SIG-M5 treated with dmso at 0.1 percent for 504 hours (cell line): Measurements from ENCODE around the gene NUDC.
"Not testable (repeated sequence)": the region's sequence is repeated elsewhere in the genome, so short reads cannot be mapped to it uniquely, and the experiment has no call there.

ENCODE experiments used
- DNase-seq: peaks from one replicate; lab custom pipeline; 2025; ENCODE audit not compliant: unreplicated experiment; lab: John Stamatoyannopoulos, UW

Gene NUDC

DNA sequence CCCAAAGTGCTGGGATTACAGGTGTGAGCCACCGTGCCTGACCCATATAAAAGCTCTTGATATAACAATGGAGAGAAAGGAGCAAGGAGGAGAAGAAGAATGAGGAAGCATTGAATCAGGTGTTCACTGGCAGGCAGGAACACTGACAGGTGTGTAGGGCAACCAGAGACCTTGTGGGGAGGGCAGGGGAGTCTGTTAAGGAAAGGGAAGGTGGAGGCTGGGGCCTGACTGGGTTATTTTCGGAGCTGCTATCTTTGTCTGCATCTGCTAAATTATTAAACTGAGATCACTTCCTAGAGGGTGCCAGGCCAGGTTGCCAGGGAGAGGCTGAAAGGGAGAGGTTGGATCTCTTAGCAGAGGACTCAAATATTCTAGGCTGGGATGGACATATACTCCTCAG is 65.1 kb downstream of the NUDC start:
- DNase-seq, result no peak

DNA sequence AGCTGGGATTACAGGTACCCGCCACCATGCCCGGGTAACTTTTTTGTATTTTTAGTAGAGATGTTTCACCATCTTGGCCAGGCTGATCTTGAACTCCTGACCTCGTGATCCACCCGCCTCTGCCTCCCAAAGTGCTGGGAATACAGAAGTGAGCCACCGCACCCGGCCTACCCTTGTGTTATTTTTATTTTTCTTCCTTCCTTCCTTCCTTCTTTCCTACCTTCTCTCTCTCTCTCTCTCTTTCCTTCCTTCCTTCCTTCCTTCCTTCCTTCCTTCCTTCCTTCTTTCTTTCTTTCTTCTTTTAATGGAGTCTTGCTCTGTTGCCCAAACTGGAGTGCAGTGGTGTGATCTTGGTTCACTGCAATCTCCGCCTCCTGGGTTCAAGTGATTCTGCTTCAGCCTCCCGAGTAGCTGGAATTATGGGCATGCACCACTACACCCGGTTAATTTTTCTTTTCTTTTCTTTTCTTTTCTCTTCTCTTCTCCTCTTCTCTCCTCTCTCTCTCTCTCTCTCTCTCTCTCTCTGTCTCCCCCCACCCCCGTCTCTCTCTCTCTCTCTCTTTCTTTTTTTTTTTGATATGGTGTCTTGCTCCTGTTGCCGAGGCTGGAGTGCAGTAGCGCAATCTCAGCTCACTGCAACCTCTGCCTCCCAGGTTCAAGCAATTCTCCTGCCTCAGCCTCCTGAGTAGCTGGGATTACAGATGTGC is 68.0 kb downstream of the NUDC start:
- DNase-seq, result not testable (repeated sequence)

DNA sequence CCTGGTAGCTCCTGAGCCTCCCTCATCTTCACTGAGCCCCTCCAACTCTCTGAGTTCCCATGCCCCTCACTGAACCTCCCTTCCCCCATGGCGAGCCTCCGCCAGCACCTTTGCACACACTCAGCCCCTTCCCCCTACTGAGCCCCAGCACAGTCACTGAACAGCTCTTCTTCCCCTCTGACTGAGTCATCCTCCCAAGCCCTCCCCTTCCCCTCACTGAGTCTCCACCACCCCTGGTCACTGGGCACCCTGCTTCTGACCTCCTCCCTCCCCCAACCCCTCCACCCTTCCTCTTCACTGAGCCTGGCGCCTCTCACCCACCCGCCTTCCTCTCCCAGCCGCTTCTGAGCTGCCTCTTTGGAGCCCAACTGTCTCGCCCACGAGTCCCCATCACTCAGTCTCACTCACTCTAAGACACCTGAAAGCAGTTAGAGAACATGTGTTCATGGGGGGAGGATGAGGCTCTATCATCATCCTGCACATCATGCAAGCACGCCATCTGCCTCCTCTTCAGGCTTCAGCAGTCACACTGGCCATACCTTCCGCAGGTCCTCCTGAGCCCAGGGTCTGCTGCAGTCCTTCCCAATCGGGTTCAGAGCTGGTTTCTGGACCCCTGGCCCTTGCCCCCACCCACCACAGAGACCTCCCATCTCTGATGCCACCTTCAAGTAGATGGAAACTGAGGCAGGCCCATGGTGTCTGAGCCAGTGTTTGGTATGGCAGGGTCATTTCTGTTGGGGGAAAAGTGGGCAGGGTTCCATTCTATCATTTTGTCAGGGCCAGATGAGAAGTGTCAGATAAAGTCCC is 70.0 kb downstream of the NUDC start:
- no peak for DNase-seq

DNA sequence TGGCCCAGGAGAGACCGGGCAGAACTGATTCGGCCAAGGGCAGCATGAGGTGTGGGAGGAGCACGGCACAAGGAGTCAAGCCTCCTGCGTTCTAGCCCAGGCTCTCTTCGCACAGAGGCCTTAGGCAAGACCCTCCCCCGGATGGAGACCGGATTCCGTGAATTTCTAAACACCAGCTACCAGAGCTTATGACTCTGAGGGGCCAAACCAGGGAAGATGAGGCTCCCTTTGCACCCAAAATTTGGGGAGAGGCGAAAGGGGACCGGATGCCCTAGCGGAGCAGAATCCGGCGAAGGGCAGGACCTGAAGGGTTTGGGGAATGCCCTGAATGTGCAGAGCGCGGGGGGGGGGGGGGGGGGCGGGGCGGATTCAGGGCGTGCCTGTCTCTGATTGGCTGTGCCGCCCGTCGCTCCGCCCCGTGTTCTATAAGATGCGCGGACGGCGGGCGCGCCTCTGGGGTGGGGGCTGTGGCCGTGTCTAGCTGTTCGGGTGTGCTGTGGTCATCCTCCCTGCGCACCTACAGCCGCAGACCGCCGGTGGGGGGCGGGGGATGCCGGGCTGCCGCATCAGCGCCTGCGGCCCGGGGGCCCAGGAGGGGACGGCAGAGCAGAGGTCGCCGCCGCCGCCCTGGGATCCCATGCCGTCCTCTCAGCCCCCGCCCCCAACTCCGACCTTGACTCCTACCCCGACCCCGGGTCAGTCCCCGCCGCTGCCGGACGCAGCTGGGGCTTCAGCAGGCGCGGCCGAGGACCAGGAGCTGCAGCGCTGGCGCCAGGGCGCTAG is 71.9 kb downstream of the NUDC start, which contains the start of gene TRNP1:
Gene TRNP1, plus strand, starts transcription at position 456 of the 783 bp plus-strand sequence. Its CDS starts 95 bp downstream, at position 551.
- peak; percentile 63 for DNase-seq

DNA sequence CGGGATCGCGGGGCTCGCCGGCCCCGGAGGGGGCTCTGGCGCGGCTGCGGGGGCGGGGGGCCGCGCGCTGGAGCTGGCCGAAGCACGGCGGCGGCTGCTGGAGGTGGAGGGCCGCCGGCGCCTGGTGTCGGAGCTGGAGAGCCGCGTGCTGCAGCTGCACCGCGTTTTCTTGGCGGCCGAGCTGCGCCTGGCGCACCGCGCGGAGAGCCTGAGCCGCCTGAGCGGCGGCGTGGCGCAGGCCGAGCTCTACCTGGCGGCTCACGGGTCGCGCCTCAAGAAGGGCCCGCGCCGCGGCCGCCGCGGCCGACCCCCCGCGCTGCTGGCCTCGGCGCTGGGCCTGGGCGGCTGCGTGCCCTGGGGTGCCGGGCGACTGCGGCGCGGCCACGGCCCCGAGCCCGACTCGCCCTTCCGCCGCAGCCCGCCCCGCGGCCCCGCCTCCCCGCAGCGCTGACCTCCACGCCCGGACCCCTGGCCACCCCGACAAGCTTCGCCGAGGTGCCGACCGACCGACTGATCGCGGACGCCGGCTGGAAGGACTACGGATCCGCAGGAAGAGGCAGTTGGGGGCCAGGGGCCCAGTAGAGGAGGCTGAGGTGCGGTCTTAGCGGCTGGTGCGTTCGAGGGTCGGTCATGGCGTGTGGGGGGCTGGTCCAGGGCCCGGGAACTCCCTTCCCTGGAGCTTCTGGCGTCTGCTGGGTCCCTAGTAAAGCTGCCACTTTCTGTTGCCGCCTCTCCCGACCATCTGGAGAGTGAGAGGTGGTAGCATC is 72.7 kb downstream of the NUDC start:
- no peak for DNase-seq

DNA sequence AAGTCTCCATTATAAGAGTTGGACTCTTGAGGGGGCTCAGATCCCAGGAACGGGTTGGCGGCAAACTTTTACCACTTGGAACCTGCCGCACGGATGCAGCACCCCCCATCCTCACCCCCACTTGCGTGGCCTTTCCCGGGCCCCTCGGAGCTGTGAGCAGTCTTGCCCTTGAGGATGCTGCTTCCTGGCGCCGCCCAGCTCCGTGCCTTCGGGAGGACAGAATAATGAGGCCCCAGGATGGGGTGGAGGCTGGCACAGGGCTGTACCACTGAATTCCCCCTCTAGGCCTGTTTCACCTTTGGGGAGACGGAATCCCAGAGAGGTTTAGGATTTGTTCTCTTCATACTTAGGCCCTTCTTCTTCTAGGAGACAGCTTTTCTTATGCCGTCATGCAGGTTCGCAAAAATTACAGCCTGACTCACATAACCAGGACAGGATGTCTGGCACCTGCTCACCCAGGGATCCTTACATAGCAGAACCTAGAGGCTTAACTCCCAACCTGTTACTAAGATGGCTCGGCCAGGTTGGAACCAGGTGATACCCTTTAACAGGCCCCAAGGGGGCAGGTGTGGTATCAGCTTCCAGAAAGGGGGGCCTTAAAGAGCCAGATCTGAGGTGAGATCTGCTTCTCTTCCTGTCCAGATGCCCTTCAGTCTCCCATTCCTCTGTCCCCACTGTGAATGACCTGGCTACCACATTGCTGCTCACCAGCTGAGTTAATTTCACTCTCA is 73.4 kb downstream of the NUDC start:
- no peak for DNase-seq

DNA sequence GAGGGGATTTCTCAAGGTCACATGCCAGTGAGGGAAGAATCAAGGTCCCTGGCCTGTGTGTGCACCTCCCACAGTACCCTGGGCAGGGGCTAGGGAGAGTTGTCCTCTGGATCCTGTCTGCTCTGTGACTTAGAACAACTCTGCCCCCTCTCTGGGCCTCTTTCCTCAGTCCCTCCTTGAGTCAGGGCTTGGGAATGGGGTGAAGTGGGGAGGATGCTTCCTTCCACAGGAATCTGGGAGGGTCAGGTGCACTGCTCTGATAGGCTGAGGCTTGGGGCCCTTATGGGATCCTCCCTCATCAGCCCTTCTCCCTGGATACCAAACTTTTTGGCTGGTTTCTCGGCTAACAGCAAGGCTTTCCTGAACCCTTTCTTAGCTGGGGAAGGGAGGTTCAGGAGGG is 74.5 kb downstream of the NUDC start:
- no peak for DNase-seq
